ENCODE results near the gene IZUMO1.
"Not testable (repeated sequence)": the region's sequence is repeated elsewhere in the genome, so short reads cannot be mapped to it uniquely, and the experiment has no call there.

Gene IZUMO1

DNA sequence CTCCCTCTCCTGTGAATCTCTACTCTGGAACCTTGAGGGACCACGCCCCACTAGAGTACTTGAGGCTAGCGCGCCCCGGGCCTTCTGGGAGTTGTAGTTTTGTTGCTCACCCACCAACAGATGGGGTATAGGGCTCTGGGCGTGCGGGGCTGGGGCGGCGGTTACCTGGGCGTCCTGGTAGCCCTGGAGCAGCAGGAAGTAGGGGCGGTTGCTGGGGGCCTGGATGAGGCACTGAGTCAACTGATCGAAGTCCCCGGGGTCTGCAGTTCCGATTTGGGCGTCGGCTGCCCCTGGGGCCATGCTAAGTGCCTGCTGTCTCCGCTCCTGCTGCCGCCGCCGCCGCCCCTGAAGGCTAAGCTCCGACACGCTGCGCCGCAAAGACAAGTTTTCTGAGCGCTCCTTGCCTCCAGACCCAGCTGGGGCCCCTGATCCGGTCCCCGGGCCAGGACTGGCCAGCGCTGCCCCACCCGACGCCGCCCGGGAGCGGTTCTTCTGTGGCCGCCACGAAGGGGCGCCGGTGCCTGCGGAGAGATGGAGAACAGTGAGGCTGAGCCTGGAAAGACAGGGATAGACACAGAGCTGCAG, 11.6 kb downstream of the IZUMO1 start:
- DNase-seq: no peak

DNA sequence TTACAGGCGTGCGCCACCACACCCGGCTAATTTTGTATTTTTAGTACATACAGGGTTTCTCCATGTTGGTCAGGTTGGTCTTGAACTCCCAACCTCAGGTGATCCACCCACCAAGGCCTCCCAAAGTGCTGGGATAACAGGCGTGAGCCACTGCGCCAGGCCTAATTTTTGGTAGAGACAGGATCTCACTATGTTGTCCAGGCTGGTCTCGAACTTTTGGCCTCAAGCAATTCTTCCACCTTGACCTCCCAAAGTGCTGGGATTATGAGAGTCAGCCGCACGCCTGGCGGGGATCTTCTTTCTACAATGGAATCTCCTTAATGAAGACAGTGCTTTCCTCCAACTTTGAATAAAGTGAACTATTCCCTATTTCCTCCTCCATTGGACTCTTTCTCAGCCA, 12.1 kb downstream of the IZUMO1 start:
- no peak for DNase-seq

DNA sequence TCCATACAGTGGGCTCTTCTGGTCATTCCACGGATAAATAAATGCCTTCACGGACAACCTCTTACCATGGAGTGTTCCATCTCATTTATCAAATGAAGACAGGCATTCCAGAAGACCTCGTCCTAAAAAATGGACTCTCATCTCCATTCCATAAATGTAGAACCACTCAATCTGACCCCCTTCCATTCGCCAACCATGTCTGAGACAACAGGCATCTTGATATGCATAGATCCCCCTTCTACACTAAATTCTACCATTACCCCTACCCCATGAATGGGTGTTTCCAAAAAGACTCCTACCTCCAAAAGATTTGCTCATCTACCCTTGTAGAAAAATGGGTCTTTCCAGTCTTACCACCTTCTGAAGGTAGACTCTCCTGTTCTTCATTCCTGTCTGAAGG, 15.3 kb downstream of the IZUMO1 start:
- DNase-seq: no peak

DNA sequence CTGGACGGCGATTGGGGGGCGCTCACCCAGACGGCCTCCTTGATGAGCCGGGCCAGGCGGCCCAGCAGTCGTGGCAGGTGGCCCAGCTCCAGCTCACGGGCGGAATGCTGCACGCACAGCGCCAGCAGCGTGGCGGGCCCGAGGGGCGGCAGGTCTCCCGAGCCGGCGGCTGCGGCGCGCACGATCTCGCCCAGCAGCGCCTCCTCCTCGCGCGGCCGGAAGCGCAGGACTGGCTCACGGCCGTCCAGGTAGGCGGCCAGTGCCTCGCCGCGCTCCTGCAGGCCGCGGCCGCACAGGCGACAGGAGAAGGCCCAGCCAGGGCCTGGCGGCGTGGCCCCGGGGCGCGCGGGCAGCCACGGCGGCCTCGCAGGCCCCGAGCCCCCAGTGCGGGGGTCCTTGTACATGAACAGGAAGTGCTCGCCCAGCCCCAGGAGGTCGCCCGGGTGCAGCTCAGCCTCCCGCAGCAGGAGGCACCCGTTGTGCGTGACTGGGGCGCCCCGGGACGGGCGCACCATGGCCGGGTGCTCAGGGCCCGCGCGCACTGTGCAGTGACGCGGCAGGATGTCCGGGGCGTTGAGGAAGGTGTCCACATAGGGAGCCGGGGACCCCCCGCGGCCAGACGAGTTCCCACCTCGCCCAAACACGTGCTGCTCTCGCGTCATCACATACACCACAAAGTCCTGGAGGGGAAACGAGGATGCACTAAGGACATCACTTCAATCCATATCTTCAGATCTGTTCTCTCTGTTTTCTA, 17.6 kb downstream of the IZUMO1 start:
- no peak for DNase-seq

DNA sequence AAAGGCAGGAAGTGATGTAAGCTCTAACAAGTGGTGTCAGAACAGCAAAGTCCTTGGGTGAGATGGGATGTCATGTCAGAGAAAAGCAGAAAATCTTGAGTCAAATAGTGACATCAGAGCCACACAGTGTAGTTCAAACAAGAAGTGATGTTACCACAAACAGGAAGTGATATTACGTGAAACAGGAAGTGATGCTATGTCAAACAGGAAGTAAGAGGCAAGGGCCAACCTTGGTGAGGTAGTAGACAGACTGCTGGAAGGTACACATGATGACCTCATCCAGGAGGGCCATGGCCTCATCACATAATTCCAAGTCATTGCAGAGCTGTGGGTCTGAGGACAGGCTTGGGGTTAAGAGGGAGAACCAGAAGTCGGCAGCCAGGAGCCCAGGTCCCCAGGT, 20.2 kb downstream of the IZUMO1 start:
- no peak for DNase-seq

DNA sequence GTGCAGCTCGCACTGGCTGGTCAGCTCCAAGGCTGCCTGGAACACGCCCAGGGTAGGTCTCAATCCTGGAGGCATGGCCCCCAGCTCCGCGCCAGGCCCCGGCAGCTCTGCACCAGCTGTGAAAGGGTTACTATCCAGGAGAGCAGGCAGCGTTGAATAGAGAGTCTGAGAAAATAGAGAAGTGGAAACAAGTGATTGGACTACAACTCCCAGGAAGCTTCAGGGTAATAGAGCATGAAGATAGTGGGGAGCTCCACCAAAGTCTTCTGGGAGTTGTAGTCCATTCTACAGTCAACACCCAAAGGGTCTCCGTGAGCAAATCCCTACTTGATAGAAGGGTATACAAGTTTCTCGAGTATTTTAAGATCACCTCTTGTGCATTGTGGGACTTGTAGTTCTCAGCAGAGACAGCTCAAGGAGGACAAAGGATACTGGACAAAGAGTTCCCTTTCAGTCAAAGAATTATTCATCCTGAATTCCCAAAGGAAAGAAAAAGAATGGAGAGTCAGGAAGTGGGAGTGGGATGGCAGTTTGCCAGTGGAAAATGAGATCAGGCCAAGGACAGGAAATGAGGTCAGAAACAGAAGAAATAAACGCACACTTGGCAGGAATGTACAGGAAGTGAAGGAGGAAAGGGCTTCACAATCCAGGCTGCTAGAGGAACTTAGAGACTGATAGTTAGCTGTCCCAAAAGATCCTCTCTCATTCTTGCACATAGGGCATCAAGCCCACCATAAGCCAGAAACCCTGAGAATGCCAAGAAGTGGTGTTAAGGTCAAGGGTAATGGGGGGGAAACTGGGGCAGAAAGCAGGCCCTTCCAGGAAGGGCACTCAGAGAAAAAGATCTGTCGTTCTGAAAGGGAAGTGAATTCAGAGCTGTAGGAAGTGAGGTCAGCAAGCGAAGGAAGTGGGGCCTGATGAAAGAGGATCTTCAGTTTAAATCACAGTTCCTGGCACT, 21.6 kb downstream of the IZUMO1 start:
- no peak for DNase-seq

DNA sequence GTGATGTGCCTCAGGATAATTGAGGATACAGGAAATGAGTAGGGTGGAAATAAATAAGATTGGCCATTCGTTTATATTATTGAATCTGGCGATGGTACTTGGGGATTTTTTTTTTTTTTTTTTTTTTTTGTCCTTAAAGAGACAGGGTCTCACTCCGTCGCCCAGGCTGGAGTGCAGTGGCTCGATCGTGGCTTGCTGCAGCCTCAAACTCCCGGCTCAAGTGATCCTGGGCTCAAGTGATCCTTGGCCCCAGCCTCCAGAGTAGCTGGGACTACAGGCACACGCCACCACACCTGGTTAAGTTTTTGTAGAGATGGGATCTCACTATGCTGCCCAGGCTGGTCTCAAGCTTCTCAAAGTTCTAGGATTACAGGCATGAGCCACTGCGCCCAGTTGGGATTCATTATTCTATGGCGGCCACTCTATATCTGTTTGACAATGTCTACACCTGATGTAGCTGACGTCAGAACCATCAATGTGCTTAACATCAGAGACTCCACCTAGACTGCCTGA, 24.5 kb downstream of the IZUMO1 start:
- DNase-seq: no peak

DNA sequence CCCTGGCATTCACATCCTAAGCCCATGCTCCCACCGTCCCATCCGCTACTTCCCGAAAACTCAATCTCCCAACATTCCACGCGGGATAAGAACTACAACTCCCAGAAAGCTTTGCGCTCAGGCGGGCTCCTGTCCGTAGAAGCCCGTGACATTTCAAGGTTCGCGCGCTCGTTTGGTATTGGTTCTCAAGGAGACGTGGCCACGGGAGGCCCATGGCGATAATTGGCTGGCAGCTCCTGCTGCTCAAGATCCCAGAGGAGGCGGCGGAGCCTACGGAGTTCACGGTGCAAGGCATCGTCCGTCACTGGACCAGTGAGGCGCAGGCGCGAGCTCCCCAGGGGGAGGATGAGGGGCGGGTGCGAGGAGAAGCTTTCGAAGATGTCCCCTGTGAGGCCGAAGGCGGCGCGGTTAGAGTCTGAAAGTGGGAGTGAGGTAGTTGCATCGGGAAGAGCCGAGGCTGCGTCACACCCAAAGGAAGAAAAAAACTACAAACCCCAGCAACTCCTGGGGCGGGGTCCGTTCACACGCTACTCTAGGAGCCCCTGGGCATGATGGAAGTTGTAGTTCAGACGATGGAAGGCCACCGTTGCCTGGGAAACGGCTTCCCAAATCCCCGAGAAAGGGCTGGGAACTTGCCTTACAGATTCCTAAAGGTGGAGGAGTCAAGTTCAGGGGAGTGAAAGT, 26.0 kb downstream of the IZUMO1 start:
- peak; percentile 97 for DNase-seq

DNA sequence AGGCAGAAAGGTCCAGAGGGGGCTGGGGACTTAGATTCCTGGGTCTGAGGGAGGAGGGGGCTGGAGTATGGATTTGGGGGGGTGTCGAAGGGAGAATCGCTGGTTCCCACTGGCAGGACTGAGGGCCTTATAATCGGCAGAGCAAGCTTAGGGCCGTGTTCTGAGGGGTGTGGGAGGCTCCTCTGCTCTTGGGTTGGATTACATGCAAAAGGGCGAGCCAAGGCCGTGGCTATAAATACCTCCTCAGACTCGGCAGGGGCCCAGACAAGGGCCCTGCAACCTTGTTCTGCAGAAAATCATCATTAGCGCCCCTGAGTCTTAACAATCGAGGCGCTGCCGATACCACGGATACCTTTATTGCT, 26.5 kb downstream of the IZUMO1 start:
- DNase-seq: no peak

DNA sequence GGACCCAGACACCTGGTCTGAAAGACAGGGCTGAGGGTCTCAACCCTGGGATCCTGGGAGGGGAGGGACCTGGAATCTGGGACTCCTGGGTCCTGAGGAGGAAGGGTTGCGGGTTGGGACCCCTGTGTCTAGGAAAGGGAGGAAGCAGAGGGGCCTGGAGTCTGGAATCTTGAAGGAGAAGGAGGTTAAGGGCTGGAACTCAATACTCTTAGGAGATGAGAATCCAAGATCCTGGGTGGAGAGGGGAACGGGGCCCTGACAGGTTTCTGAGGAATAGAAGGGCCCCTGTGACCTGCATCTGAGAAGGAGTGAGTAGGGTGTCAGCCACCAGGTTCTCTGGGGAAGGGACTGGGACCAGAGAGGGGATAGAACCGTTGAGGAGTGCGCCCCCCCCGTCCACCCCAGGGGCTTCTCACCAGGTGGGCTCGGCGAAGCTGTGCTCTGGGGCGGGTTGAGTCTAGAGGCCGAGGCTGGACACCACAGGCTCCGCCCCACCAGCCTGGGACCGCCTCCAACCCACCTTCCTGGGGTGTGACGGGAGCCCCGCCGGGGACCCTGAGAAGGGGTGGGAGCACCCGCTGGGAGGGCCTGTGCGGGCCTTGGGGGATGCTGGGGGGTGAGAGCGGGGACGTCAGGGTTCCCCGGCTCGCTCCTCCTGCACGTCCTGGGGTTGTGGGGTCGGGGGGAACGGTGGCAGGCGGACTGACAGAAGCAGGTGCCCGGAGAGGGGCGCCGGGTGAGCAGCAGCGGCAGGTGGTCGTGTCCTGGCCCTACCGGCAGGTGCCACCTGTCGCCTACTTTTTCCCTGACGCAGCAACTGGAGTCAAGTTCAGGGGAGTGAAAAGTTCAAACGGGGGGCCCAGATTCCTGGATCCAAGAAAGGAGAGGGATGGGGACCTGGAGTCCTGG, 27.2 kb downstream of the IZUMO1 start, which contains the start of gene MAMSTR:
Gene MAMSTR, minus strand, starts transcription at position 463 of the 909 bp plus-strand sequence. CDS start 694 bp downstream, outside the sequence.
- DNase-seq: no peak

DNA sequence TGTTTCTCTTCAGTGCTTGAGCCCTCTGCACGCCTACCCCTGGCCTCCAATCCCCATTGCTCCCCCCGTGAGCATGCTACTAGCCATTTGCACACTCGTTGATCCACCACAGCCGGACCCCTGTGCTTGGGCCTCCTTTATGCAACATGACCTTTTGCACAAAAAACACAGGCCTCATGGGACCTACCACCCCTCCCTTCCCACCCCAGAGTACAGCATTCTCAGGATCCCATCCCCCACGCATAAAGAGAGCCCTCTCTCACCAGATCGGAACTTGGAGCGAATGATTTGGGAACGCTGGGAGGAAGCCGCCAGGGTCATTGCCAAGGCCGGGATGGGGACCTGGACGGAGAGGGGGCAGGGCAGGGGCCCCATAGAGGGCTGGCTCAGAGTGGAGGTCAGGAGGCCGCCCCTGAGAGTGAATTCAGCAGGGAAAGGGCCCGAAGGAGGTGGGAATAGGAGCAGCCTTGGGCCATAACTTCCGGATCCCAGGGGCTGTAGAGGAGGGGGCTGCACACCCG, 27.9 kb downstream of the IZUMO1 start:
- no peak for DNase-seq

DNA sequence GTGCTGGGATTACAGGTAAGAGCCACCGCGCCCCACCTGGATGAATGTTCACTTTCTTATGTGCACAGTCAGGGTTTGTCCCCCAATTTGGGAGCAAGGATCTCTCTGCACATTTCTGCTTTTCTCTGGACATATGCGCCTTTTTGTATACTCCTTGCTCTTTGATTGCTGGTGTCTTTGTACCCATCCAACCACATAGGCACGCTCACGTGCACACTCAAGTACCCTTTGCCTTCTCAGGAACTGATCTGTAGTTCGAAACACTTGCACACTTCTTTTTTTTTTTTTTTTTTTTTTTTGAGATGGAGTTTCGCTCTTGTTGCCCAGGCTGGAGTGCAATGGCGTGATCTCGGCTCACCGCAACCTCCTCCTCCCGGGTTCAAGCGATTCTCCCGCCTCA, 28.6 kb downstream of the IZUMO1 start:
- not testable (repeated sequence) for DNase-seq

DNA sequence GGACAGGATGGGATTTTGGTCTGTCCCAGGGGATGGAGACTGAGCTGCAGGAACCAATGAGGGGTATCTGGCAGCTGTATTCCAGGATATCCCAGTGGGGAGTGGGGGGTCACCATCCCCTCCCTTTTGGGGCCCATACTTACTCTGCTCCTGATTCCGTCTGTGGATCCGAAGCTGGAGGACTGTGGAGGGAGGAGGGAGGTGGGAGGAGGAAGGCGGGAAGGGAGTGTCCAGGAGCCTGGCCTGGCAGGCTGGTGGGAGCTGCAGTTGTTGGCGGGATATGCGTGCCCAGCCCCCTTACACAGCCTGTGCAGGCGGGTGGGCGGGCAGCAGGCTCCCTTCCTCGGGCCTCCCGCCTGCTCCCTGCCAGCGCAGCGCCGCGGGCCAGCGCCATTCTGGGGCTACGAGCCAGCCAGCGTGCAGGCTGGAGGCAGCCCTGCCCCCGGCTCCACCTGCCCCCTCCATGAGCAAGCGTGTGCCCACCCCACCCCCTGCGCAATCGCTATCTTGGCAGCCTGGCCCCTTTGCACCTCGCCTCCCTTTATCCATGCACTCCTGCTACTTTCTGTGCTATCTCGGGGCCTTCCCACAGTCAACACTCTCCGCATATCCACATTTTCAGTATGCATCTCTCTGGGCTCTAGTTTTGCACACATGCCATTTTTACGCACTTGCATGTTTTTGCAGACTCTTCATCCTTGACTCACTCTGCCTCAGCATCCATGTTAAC, 30.0 kb downstream of the IZUMO1 start:
- DNase-seq: no peak

DNA sequence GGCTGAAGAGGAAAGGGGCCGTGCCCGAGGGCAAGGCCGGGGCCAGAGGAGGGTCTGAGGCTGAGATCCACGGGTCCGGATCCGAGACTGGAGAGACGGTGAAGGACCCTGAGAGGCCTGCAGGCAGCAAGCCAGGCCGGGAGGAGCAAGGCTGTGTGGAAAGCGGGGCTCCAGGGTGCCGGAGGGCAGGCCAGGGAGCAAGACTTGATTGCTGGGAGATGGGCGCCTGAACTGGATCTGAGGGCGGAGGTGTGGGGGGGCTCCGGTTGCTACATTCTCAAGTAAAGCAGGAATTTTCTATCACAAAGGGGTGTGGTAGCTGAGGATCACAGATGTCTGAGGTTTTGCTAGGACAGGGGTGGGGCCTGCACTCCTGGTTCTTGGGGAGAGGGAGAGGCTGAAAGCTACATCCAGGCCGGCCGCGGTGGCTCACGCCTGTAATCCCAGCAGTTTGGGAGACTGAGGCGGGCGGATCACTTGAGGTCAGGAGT, 31.0 kb downstream of the IZUMO1 start:
- peak; percentile 61 for DNase-seq

DNA sequence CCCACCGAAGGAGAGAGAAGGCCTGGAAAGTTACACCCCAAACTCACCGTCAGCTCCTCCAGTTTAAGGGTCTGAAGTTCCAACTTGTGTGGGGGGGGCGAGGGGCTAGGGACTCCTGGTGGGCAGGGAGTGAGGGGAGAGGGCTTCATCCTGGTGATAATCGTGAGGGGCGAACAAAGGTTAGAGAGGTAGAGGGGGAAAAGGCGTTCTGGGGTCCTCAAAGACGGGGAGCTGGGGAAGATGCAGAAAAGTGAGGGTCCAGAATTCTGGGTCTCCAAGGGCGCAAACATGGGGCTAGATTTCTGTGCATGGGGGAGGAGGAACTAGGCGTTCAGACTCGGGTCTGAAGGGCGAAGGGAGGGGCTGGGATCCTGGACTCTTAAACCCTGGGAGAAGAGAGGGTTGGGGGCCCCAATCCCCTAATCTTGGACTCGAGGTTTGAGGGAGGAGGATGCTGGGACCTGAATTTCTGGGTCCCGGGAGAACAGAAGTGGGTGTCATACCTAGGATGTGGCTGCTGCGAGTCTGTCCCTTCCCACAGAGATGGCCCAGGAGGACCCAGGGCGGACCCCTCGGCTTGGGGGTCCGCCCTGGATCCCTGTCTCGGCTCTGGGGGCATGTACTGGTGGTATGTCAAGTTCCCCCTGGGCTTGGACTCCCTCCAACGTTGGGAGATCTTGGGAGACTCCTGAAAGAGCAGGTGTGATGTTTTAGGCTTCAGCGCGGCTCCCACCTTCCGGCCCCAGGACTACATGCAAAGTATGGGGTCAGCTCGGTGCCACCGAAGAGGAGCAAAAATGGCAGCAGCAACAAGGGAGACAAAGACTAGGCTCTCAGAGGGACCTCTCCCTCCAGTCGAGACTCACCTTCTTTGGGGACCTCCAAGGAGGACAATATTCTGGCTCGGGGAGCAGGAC, 31.7 kb downstream of the IZUMO1 start:
- DNase-seq: peak; percentile 63

DNA sequence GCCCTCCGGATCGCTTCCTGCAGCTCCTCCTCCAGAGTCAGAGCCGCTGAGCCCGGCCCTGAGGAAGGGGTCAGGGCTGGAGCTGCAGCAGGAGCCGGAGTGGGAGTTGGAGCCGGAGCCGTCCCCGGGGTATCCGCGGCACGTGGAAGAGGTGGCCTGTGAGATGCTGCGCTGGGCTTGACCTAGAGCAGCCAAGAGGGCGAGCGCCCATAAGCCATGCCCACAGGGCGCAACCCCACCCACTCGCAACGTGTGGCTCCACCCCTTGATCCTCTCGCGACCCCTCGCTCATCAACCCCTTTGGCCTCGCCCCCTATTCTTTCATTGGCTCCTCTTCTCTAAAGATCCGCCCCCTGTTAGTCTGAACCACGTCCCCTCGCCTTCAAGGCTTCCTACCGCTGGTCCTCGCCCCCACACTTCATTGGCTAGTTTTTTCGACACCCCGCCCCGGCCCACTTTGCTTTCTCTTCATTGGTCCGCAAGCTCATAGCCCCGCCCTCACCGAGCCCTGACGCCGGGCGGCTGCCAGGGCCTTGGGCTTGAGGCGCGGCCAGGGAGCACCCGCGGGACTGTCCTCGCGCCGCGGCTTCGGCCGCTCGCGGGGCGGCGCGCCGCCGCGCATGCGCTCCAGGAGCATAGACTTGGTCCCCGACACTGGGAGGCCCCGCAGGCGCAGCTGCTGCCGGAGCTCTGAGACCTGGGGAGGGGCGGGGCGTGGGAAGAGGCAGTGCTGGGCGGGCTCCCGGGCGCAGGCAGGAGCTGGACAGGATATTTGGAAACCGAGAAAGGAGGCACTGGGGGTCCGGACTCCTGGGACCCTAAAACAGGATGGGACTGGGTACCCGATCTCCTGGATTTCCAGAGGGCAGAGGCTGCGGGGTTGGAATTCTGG, 32.6 kb downstream of the IZUMO1 start:
- peak; percentile 99 for DNase-seq

DNA sequence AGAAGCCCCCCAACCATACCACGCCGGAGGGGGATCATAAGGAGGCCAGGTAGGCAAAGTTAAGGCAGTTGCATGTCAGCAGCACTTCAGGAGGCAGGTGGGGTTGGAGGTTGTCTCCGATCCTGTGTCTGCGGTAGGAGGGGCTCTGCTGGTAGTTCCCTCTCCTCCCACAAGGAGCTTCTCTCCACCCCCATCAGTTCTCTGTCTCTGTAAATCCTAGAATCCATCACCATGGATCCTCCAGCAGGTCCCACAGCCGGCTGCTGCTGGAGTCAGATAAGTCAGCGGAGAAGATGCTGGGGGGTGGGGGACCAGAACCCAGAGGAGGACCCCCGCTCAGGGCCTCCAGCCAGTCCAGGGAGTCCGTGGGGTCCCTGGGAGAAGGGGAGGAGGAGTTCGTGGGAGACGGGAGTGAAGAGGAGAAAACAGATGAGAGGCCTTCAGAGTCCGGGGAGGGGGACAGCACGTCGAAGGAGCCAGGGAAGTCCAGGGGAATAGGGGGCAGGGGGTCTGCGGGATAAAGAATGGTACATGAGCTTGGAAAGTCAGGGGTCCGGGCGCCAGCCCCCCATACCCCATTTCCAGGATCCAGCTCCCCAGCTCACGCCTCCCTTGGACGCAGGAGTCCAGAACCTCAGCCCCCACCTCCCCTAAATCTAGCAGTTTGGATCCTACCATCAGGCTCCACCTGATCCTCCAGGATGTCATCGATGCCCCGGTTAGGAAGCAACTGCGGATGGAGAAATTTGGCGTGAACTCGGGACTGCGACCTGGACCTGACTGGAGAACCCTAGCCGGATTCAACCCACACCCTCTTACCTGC, 33.5 kb downstream of the IZUMO1 start:
- peak; percentile 62 for DNase-seq

Data from activated effector memory CD4-positive, alpha-beta T cell treated with anti-CD3 and anti-CD28 coated beads, Interleukin-2, amount 50 U/mL, for 16 hours (primary cell).